Sciatic nerve (tissue), 2 donors: ENCODE results near the gene ASPSCR1. TPM values are rescaled to one million over a fixed set of nuclear protein-coding genes. Genes with fewer than 3 reads are reported as not detected.
A peak's percentile ranks its signal among the peaks of the same experiment; 100 is the strongest.

Experiments used
- ATAC-seq: fragments of 200-7000 bp; cut with Tn5 transposase; one replicate; pipeline ENCODE4 v1.9.1; 2020; ENCODE audit warnings: mild to moderate bottlenecking, moderate library complexity
- DNase-seq: peaks from one replicate; pipeline ENCODE4 v3.0.0-alpha.2; 2020; ENCODE audit warnings: low spot score
- intact Hi-C: fragments of 100-400 bp; cut with DNase I; formaldehyde crosslinking; loops from one replicate; pipeline ENCODE4 v1.14.2; 2022
- total RNA-seq: library from RNA; stranded (reverse); fragmentation: NEBNext Ultra II Directional; extraction: Animal tissue kit (Norgen Biotek cat#: 25700); gene quantifications from one replicate; pipeline ENCODE4 v1.2.1, GENCODE V29; 2021
- donor health status: DM: no; HTN: no; CAD: no.
- donor health status: DM: no; HTN: no; CAD: no.

Gene ASPSCR1
- total RNA-seq, 1 donor from 2014 or later, result 32.5 TPM

GRCh38 chr17:81994593-81995462 is 17.4 kb downstream of the ASPSCR1 start:
- intact Hi-C loops, result no loop called here
- DNase-seq (no peak), ATAC-seq (peak; percentile 77)

GRCh38 chr17:81995463-81996231 is 18.2 kb downstream of the ASPSCR1 start:
- DNase-seq, result no peak
- intact Hi-C loops, result no loop called here
- ATAC-seq, result no peak

- DNase-seq (no peak), ATAC-seq (no peak)
- intact Hi-C loops, result no loop called here
Observed at GRCh38 chr17:81996232-81996756, 18.9 kb downstream of the ASPSCR1 start.

GRCh38 chr17:81996757-81997441 is 19.5 kb downstream of the ASPSCR1 start:
- DNase-seq (no peak), ATAC-seq (no peak)
- intact Hi-C loops, result no loop called here

GRCh38 chr17:81998212-81998611 is 20.8 kb downstream of the ASPSCR1 start:
- ATAC-seq, result no peak
- no peak for DNase-seq
- intact Hi-C loops, result no loop called here

- no peak for ATAC-seq
- intact Hi-C loops, result no loop called here
- DNase-seq, result no peak
Observed at GRCh38 chr17:81998691-81999438, 21.4 kb downstream of the ASPSCR1 start.

GRCh38 chr17:81999587-81999975 is 22.2 kb downstream of the ASPSCR1 start:
- ATAC-seq, result no peak
- no peak for DNase-seq
- intact Hi-C loops, result no loop called here

GRCh38 chr17:81999976-82000802 is 22.8 kb downstream of the ASPSCR1 start:
- intact Hi-C loops, result no loop called here
- DNase-seq, result no peak
- ATAC-seq, result no peak

GRCh38 chr17:82000803-82001570 is 23.6 kb downstream of the ASPSCR1 start:
- DNase-seq (no peak), ATAC-seq (no peak)
- intact Hi-C loops, result no loop called here

- no peak for DNase-seq
- intact Hi-C loops, result no loop called here
- no peak for ATAC-seq
Observed at GRCh38 chr17:82001571-82002056, 24.2 kb downstream of the ASPSCR1 start.

- DNase-seq (peak; percentile 79), ATAC-seq (peak; percentile 78)
- intact Hi-C loops, result no loop called here
Observed at GRCh38 chr17:82003411-82004381, 26.3 kb downstream of the ASPSCR1 start.

GRCh38 chr17:82004517-82005455 is 27.4 kb downstream of the ASPSCR1 start:
- ATAC-seq (no peak), DNase-seq (no peak)
- intact Hi-C loops, result no loop called here

- ATAC-seq, result no peak
- intact Hi-C loops, result no loop called here
- DNase-seq, result no peak
Observed at GRCh38 chr17:82005701-82006348, 28.4 kb downstream of the ASPSCR1 start.

- DNase-seq (no peak), ATAC-seq (no peak)
- intact Hi-C loops, result no loop called here
Observed at GRCh38 chr17:82006468-82007227, 29.2 kb downstream of the ASPSCR1 start.
